Measurements from ENCODE around the gene POGLUT2.

The POGLUT2 gene

GRCh38 chr13:102761071-102761470 lies 37.7 kb downstream of the POGLUT2 start:
- H3K4me3 Mint-ChIP-seq: no peak overlapping the region
- peaks cover 4% of the 10 kb centered on the region for H3K4me1 Mint-ChIP-seq (ENCODE audit: low read depth)
- H3K36me3 Mint-ChIP-seq (ENCODE audit: low read depth): no peaks in the 10 kb centered on the region
- H3K27me3 Mint-ChIP-seq (ENCODE audit: low read depth): no peaks in the 10 kb centered on the region
- H3K27ac Mint-ChIP-seq: no peak overlapping the region
- no peaks in the 10 kb centered on the region for H3K9me3 Mint-ChIP-seq

DNA sequence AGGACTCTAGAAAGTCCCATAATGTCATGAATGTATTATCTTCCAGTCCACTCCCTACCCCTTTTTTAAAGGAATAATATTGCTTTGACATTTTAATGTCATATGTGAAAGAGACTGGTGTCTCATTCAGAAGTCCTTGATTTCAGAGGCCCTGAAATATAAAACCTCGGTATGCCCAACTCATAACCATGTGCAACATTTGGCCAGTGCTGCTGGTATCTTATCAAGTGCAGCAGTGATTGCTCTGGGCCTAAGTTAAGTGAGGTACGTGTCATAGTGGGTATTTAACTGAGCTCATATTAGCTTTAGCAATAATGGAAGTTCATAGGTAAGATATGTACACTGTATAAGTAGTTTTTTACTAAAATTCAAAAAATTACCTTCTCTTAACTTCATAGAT lies 39.9 kb downstream of the POGLUT2 start:
- Mint-ChIP-seq H3K4me1 (ENCODE audit: low read depth) (no peaks in the 10 kb centered on the region), H3K36me3 (ENCODE audit: low read depth) (no peaks in the 10 kb centered on the region), H3K27ac (no peak overlapping the region), H3K9me3 (no peaks in the 10 kb centered on the region), H3K27me3 (ENCODE audit: low read depth) (no peaks in the 10 kb centered on the region), H3K4me3 (no peak overlapping the region)

DNA sequence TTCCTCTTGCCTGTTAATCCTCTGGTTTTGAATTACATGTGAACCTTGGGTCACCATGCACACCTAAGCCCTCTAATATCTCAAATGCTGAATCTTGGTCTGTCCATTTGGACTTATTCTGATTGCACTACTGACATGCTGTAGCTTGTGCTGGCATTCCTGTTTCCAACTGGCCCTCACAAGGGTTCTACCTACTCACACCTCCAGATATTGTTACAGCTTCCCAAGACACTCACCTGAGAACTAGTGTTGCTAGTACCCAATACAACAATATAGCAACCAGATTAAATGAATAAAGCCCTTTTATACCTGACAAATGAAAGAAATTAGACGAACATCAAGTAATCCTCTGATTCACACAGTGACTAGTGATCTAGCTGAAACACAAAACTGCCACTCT lies 41.8 kb downstream of the POGLUT2 start:
- no peaks in the 10 kb centered on the region for H3K4me1 Mint-ChIP-seq (ENCODE audit: low read depth)
- no peaks in the 10 kb centered on the region for H3K36me3 Mint-ChIP-seq (ENCODE audit: low read depth)
- H3K27ac Mint-ChIP-seq: no peak overlapping the region

GRCh38 chr13:102751886-102752285 lies 46.9 kb downstream of the POGLUT2 start:
- H3K27me3 Mint-ChIP-seq (ENCODE audit: low read depth): peaks cover 13% of the 10 kb centered on the region
- H3K27ac Mint-ChIP-seq: no peak overlapping the region
- no peaks in the 10 kb centered on the region for H3K9me3 Mint-ChIP-seq

More for the DNA sequence above, 41.8 kb downstream of the POGLUT2 start:
- no peak overlapping the region for H3K4me3 Mint-ChIP-seq
- H3K27me3 Mint-ChIP-seq (ENCODE audit: low read depth): no peaks in the 10 kb centered on the region
- no peaks in the 10 kb centered on the region for H3K9me3 Mint-ChIP-seq

DNA sequence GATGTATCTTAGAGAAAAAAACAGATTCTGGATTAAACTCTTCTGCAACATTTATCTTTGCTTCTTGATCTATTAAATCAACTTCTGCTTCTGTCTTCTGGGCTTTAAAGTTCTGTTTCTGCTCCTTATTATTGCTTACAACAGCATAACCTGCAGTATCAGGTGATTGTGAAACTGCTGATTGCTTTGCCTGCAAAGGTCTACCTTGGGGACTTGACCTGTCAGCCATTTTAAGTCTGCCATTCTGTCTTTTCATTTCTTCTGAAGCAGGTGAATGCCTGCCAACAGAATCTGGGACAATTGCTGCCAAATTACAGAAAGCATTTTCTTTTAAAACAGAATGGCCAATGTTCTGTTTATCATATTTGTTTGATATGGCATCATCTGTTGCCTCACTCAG lies 56.3 kb downstream of the POGLUT2 start:
- H3K4me3 Mint-ChIP-seq: no peak overlapping the region
- peaks cover 56% of the 10 kb centered on the region for H3K27me3 Mint-ChIP-seq (ENCODE audit: low read depth)
- no peak overlapping the region for H3K27ac Mint-ChIP-seq
- no peaks in the 10 kb centered on the region for H3K36me3 Mint-ChIP-seq (ENCODE audit: low read depth)
- no peaks in the 10 kb centered on the region for H3K4me1 Mint-ChIP-seq (ENCODE audit: low read depth)
- peaks cover 20% of the 10 kb centered on the region for H3K9me3 Mint-ChIP-seq

More at GRCh38 chr13:102751886-102752285, 46.9 kb downstream of the POGLUT2 start:
- H3K4me1 Mint-ChIP-seq (ENCODE audit: low read depth): no peaks in the 10 kb centered on the region
- no peak overlapping the region for H3K4me3 Mint-ChIP-seq
- peaks cover 4% of the 10 kb centered on the region for H3K36me3 Mint-ChIP-seq (ENCODE audit: low read depth)

DNA sequence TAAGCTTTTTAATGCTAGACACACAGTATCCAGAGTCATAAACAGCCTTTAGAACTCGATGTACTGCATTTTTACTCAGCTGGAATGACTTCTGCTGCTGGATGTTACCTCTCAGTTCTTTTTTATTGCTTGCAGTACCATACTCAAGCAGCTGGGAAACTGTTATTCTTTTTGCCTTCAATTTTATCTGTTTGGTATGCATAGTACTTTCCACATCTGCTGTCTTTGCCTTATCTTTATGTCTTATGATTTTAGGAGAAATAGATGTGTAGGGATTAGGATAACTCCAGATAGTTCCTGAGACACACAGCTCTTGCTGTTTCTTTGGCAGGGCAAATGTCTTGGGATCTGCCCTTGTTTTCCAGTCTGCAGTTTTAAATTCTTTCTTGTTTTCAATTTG lies 56.7 kb downstream of the POGLUT2 start:
- Mint-ChIP-seq H3K27me3 (ENCODE audit: low read depth) (peaks cover 56% of the 10 kb centered on the region), H3K4me3 (no peak overlapping the region), H3K36me3 (ENCODE audit: low read depth) (no peaks in the 10 kb centered on the region), H3K4me1 (ENCODE audit: low read depth) (no peaks in the 10 kb centered on the region), H3K9me3 (peaks cover 20% of the 10 kb centered on the region), H3K27ac (no peak overlapping the region)

Measured in T-helper 1 cell treated with Interleukin-12 subunit alpha and Interleukin-12 subunit beta and Interleukin-4 antibody, amounts not matched to agents 30 μg/mL and 1 μg/mL, for 36 hours (primary cell).